GM19025 (cell line): ENCODE results near the gene FARSB.
"Not testable (repeated sequence)": the region's sequence is repeated elsewhere in the genome, so short reads cannot be mapped to it uniquely, and the experiment has no call there.

Source experiments
- ATAC-seq: cut with Tn5 transposase; IDR thresholded peaks from one replicate; pipeline ENCODE4 v1.9.1; 2021; ENCODE audit warnings: mild to moderate bottlenecking, low read depth, moderate library complexity; ENCODE audit not compliant: unreplicated experiment

The FARSB gene

DNA sequence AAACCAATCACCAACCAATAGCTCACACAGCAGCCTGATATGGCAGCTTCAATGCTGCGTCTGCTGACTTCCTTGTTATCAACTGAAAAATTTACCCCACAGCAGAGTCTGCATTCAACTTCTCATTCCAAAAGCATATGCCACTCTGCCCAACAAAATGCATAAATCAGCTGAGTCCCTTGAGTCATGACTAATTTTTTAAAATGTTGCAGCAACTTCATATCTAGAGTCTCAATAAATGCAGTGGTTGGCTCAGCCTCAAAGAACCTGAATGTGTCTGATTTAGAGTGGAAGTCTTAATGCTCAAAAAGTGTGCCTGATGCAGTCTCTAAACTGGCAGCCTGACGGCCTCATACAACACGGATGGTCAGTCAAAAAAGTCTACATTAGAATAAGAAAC lies 46.5 kb downstream of the FARSB start:
- ATAC-seq = no peak

DNA sequence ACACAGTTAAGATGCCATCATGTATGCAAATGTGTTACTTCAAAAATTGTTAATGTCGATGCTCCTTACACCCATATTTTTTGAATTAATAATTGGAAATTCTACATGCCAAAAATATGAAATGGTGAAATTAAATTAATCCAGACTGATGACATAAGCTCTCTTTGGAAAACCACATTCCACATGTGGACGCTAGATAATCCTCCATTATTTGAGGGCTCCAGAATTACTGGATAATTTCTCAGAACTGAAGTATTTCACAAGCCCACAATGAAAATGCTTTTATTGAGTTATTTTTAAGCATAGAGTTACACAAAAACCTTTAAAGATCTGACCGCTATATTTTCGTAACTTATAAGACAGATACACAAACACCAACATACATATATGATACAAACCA lies 47.8 kb downstream of the FARSB start:
- no peak for ATAC-seq

DNA sequence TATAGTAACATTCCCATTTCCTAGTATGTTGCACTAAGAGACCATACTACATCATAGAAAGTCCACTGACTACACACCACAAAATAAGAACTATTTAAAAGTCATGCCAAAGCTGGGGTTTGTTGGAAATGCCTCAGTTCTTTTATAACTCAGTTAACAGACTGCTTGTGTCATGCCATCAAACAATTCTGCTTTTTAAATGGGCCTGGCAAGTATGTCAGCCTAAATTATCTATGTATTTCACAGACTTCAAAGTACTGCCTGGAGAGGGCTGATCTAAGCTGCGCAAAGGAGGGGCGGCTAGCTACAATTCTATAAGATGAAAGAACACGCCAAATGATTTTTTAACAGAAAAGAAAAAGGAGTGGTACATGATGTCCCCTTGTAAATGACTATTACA lies 49.6 kb downstream of the FARSB start:
- no peak for ATAC-seq

DNA sequence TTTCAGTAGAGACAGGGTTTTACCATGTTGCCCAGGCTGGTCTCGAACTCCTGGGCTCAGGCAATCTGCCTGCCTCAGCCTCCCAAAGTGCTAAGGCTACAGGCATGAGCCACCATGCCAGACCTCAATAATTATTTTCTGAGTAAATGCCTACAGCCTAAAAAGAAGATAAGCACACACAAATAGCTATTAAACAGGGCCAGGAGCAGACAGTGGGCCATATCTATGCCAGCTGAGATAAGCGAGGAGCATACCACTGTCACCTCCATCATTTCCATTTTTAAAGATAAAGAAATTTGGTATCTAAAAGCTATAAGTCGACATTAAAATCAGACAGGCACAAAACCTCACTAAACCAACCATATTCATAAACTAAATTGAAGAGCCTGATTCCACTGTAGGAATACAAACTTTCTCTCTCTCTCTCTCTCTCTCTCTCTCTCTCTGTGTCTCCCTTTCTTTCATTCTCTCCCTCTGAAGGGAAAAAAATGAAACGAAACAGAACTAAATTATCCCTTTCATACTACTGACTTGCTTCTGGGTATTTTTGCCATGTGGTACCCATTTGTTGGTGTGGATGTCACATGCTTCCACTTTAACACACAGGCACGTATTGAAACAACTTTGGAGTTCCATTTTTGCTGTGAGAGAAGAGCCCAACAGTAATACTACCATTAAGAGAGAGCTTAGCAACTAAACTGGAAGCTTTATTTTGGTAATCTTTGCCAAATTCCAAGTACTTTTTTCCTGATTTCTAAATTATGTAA lies 51.0 kb downstream of the FARSB start:
- ATAC-seq = no peak

DNA sequence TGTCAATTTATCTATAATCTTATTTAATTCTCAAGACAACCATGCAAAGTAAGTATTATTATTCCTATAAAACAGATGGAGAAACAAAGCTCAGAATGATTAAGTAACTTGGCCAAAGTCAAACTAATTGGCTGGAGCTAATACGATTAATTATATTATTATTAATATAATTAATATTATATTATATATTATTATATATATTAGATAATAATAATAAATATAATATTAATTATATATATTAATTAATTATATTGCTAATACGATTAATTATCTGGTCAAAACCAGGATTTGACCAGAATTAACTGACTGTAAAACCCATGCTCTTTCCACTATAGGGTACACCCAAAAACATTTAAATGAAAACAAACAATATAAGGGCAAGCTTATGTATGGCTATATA lies 52.4 kb downstream of the FARSB start:
- no peak for ATAC-seq

DNA sequence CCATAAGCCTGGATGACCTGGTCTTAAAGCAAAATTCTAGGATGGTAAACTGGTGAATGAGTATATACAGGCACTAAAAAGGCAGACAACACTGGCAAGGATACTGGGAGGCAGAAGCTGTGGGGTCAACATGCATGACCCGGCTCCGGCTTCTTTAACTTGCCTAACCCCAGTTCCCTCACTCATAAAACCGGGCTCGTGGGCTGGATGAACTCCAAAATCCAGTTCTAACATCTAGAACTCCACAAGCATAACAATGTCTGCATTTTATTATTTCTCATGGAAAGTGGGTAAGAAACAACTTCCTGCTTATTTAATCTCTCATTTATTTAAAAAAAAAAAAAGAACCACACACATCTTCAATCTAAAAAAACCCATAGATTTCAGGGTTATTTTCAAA lies 57.3 kb downstream of the FARSB start:
- ATAC-seq = no peak

DNA sequence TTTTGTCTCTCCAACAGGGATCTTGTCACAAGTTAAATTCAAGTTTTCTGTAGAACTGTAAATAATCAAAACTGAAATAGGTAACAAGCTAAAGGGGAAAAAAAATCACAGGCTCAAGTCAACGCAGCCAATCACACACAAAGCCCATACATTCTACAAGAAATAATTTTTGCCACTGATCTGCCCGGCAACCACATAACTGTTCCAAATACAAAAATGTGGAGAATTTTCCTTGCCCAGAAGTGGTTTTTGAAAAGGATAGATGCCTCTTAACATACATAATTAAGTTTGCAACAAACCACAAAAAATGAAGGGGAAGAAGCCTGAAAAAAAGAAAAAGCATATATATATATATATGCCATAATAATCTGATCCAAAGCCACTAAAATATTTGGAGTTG lies 60.3 kb downstream of the FARSB start:
- ATAC-seq = no peak

DNA sequence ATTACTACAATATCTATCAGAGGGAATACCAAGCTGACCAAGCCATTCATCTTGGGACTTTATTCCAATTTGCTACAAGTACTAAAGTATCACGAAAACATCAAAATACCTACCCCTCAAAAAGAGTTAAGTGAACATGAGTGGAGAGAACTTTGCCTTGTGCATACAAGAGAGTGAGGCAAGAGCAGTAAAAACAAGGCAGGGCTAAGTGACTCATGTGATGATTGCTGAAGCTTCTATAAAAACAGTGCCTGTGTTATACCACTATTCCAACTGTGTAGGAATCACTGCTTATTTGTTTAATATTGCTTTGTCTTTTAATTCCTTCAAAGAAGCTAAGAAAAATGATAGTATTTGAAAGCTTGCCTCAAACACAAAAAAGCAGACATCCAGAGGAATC lies 61.2 kb downstream of the FARSB start:
- no peak for ATAC-seq

DNA sequence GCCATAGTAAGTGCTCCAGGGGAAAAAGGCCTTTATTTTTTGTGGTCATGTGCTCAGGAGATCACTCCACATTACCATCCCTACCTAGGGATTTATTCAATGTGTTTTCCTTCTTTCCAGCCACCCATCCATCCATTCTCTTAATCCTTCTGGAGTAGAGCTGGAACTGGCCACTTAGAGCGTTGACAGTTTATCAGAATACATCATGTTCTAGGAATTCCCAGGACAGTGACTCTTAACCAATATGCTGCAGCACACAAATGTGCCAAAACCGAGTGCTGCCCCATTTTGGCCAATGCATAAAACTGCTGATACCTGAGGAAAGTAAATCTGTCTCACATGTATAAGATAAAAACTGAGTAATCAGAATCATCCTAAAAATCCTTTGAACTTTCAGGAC lies 63.7 kb downstream of the FARSB start:
- ATAC-seq = no peak

DNA sequence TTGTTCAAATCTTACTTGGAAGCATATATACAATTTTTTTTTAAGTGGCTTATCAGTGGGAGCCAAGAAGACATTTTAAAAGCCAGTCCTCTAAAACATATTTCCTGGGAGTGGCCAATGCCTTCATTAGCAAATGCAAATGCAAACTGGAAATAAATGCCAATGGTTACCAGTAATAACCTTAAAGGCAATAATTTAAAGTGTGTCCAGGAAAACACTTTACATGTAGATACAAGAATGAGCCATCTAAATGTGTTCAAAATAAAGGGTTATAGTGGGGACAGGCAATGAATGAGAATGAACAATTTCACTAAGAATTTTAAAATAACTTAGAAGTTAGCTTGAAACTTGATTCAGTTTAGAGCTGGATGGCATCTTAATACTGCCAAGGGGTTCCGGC lies 64.2 kb downstream of the FARSB start:
- ATAC-seq = no peak

DNA sequence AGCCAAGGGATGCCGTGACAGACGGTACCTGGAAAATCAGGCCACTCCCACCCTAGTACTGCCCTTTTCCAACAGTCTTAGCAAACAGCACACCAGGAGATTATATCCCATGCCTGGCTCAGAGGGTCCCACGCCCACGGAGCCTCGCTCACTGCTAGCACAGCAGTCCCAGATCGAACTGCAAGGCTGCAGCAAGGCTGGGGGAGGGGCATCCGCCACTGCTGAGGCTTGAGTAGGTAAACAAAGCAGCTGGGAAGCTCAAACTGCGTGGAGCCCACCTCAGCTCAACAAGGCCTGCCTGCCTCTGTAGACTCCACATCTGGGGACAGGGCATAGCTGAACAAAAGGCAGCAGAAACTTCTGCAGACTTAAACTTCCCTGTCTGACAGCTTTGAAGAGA lies 71.3 kb downstream of the FARSB start:
- not testable (repeated sequence) for ATAC-seq

DNA sequence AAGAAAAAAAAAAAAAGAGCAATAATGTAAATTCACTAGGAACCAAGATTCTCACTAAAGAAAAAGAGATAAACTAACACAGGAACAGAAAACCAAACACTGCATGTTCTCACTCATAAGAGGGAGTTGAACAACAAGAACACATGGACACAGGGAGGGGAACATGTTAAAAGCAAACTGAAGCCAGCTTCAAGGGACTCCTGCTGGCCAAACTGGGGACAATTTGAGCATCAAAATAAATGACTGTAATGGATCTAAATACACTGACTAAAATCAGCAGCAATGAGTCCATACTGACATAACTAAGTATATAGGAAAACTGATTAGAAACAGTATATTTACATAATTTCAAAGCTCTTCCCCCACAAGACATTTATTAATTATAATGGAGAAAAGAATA lies 73.0 kb downstream of the FARSB start:
- no peak for ATAC-seq

DNA sequence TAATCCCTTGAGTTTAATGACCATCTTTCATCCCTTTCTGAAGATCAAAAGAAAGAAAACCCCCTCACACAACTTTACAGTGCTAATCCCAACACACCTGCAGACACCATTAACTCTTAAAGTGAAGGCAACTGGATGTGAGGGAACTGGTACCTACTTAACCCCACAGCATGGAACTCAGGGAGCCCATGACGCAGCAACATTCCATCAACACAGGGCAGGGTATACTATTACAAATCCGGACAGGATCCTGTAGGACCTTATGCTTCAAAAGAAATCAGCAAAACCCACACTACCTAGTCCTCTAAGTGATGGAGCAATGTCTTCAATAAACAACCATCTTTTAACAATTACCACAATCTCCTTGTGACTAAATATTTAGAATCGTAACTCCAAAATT lies 78.6 kb downstream of the FARSB start:
- no peak for ATAC-seq

DNA sequence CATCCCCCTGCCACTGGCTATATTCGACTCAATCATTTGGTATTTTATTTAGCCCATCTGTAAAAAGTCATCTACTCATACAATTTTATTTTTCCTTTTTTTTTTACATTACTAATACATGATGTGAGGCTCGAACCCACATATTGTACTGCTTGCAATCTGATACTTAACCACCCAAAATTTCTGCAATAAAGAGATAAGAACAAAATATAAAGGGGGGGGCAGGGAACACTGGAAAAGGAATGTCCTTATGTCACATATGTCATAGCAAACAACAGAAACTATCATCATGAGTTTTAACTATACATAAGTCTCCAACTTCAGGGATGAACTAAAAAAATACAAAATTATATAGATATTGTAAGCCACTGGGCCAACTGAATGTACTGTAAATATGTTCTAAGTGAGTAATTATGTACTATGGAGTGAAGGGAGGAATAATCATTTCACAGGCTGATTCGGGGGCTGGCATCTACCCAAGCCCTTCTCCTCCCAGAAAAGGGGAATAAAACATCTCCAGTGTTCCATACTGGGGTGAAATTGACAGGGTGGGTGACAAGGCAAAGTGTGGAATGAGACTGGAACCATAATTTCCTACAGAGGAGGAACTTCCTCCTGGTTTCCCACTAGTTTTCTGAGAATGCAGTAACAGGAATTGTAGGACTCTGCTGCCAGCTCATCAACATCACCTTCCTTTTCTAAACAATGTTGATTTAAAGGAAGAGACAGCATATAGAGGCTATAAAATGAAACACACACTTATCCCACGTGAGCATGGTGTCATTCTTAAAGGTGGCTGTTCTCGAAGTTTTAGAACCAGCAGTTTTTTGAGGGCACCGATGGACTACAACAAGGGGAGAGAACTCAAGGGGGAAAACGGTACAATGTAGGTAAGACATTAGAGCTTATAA lies 79.5 kb downstream of the FARSB start:
- ATAC-seq = no peak

DNA sequence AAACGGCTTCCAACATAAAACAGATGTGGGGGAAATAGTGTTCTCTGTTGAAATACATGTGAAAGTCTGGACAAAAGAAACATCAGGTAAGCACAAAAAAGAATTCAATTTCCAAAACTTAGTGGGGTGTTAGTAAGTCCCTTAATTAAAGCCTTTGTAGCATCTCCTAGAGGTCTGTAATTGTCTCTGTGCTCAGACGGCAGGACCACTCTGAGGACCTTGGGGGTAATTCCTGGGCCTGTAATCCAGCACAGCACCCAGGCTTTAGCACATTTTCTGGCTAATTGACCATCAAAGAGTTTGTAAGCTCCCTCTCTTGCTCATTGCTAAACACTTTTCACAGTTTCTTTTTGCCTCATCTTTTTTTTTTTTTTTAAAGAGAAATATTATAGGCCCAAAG lies 80.3 kb downstream of the FARSB start:
- no peak for ATAC-seq

DNA sequence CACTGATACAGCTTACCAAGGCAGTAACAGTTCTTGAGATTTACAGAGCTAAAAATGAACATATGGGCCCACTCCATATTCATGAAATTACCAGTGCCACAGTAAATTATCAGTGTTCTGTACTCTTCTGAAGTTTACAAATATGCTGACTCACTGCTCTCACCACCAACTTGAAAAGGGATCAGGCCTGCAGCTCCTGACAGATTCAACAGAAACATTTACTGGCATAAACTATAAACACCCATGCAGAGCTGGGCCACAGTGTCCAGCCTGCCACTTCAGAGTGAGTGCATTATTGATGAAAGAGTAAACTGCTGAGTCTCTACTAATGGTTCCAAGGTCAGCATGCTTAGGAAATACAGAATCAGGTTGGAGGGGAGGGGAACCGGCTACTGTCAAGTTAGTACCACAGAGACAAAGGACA lies 83.1 kb downstream of the FARSB start:
- no peak for ATAC-seq

DNA sequence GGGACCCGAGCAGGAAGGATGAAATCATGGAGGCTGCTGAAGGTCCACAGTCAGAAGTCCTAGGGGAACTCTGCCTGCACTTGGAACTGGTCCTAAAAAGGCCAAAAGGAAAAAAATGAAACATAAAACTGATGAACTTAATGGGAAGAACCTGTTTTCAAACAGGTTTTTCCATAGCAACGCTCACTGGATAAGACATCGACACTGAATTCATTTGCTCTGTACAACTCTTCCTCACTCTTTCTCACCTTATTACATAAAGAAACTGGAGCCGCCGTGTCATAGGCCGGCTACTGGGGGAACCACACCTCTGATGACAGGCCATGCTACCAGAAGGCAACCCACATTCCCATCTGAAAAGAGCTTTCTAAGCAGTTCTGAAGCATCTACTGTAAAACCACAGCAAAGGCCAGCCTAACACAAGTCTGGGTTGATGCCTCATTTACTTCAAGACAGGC lies 83.6 kb downstream of the FARSB start:
- no peak for ATAC-seq

DNA sequence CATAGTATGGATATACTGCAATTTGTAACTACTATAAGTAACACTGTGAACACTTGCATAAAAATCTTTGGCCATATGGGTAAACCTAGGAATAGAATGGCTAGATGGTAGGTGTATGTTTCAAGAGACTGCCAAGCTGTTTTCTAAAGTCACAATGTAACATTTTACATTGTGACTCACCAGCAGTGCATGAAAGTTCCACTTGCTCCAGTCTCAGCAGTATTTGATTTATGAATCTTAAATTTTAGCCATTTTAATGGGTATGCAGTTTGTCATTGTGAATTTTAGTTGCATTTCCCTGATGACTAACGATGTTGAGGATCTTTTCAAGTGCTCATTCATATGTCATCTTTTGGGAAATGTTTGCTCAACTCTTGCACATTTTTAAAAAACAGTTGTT lies 86.1 kb downstream of the FARSB start:
- no peak for ATAC-seq

DNA sequence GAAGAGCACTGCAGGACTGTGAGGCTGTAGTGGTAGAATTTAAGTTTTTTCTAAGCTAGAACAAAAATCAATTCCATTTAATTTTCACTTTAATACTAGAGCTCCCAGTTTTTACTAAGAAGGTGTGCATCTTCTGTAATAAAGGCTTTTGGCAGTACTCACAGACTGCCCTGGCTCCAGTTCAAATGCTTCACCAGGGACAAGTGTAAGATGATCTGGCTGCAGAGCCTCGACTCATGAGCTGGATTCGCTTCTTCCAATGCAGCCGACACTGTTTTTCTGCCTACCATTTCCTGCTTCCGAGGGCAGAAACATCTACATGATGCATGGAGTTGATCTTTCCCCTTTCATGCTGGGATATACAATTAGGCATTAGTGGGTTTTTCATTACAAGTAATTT lies 87.0 kb downstream of the FARSB start:
- no peak for ATAC-seq

DNA sequence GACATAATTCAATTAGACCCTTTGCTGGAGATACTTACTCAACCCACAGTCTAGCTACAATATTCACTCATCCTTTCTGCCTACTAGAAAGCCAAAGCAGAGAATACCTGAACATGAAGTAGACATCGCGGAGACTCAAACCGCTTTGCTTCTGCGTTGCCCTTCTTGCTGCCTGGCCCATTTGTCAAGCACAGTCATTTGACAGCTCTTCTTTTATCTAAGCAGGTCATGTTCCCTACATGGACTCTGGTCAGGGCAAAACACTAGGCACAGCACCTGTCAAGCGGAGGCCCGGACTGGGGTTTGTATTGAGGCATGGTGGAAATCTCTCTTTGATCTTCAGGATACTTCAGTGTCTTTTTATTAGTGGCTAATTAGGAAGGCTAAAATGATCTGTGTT lies 89.7 kb downstream of the FARSB start:
- no peak for ATAC-seq

DNA sequence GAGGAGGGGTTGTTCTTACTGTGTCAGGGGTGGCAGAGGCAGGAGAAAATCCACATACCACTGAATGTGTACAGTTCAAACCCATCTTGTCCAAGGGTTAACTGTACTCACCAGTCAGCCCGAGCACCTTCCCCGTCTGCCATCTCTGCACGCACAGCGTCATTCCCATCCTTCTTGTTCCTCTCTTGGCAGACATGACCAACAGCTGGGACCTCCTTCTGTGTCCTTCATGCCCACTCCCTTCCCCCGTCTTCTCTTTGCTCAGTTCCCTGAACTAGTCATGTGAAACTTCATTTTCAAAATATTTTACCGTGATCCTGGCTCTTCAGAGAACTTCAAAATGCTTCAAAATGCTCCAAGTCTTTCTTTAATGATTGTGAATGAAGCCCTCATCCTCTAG lies 92.0 kb downstream of the FARSB start:
- no peak for ATAC-seq
